Epithelial cell of prostate (primary cell): ENCODE measurements around the gene FHOD3.
"Not testable (repeated sequence)": the region's sequence is repeated elsewhere in the genome, so short reads cannot be mapped to it uniquely, and the experiment has no call there.

Experiments used
- DNase-seq: peaks from one replicate; pipeline ENCODE4 v3.0.0-alpha.2; 2011; ENCODE audit warnings: low read depth, low spot score
- H3K27ac ChIP-seq: fragments of 450-650 bp; 2 replicates; pipeline ENCODE4 v1.5.1; 2017; ENCODE audit warnings: mild to moderate bottlenecking

FHOD3 gene

GRCh38 chr18:36782710-36783109, 485.2 kb downstream of the FHOD3 start:
- no peak overlapping the region for H3K27ac ChIP-seq
- DNase-seq: no peak

- DNase-seq: no peak
Observed at GRCh38 chr18:36783792-36784191, 486.3 kb downstream of the FHOD3 start.

GRCh38 chr18:36786686-36787085, 489.2 kb downstream of the FHOD3 start:
- no peak overlapping the region for H3K27ac ChIP-seq
- no peak for DNase-seq

More at GRCh38 chr18:36783792-36784191, 486.3 kb downstream of the FHOD3 start:
- H3K27ac ChIP-seq: no peak overlapping the region

- no peak for DNase-seq
- no peak overlapping the region for H3K27ac ChIP-seq
Observed at GRCh38 chr18:36792634-36793283, 495.2 kb downstream of the FHOD3 start.

- DNase-seq: no peak
- H3K27ac ChIP-seq: no peak overlapping the region
Observed at GRCh38 chr18:36798738-36799473, 501.4 kb downstream of the FHOD3 start.

- H3K27ac ChIP-seq: no peak overlapping the region
- DNase-seq: no peak
Observed at GRCh38 chr18:36805105-36805504, 507.6 kb downstream of the FHOD3 start.

- no peak for DNase-seq
- H3K27ac ChIP-seq: no peak overlapping the region
Observed at GRCh38 chr18:36808681-36809080, 511.2 kb downstream of the FHOD3 start.

GRCh38 chr18:36809590-36810381, 512.3 kb downstream of the FHOD3 start:
- DNase-seq: no peak
- H3K27ac ChIP-seq: no peak overlapping the region

GRCh38 chr18:36811430-36811829, 513.9 kb downstream of the FHOD3 start:
- H3K27ac ChIP-seq: no peak overlapping the region
- no peak for DNase-seq

GRCh38 chr18:36811955-36812354, 514.4 kb downstream of the FHOD3 start:
- no peak overlapping the region for H3K27ac ChIP-seq
- no peak for DNase-seq

- H3K27ac ChIP-seq: no peak overlapping the region
Observed at GRCh38 chr18:36812678-36813077, 515.2 kb downstream of the FHOD3 start.

GRCh38 chr18:36813101-36813775, 515.7 kb downstream of the FHOD3 start:
- no peak for DNase-seq
- no peak overlapping the region for H3K27ac ChIP-seq

More at GRCh38 chr18:36812678-36813077, 515.2 kb downstream of the FHOD3 start:
- DNase-seq: no peak

GRCh38 chr18:36813824-36814223, 516.3 kb downstream of the FHOD3 start:
- DNase-seq: no peak
- H3K27ac ChIP-seq: no peak overlapping the region

- DNase-seq: no peak
- no peak overlapping the region for H3K27ac ChIP-seq
Observed at GRCh38 chr18:36814994-36815393, 517.5 kb downstream of the FHOD3 start.

GRCh38 chr18:36816096-36816495, 518.6 kb downstream of the FHOD3 start:
- not testable (repeated sequence) for H3K27ac ChIP-seq, DNase-seq

GRCh38 chr18:36817039-36817438, 519.5 kb downstream of the FHOD3 start:
- no peak for DNase-seq
- H3K27ac ChIP-seq: no peak overlapping the region

GRCh38 chr18:36818652-36819051, 521.1 kb downstream of the FHOD3 start:
- no peak for DNase-seq
- H3K27ac ChIP-seq: no peak overlapping the region

- no peak overlapping the region for H3K27ac ChIP-seq
- DNase-seq: no peak
Observed at GRCh38 chr18:36819621-36820020, 522.1 kb downstream of the FHOD3 start.

- no peak overlapping the region for H3K27ac ChIP-seq
- no peak for DNase-seq
Observed at GRCh38 chr18:36821681-36822080, 524.2 kb downstream of the FHOD3 start.

GRCh38 chr18:36825526-36825925, 528.0 kb downstream of the FHOD3 start:
- DNase-seq: no peak

More at GRCh38 chr18:36825526-36825925, 528.0 kb downstream of the FHOD3 start:
- H3K27ac ChIP-seq: no peak overlapping the region
